ENCODE results near the gene DAW1.
A peak's percentile ranks its signal among the peaks of the same experiment; 100 is the strongest.
"Not testable (repeated sequence)": the region's sequence is repeated elsewhere in the genome, so short reads cannot be mapped to it uniquely, and the experiment has no call there.

The DAW1 gene, protein sequence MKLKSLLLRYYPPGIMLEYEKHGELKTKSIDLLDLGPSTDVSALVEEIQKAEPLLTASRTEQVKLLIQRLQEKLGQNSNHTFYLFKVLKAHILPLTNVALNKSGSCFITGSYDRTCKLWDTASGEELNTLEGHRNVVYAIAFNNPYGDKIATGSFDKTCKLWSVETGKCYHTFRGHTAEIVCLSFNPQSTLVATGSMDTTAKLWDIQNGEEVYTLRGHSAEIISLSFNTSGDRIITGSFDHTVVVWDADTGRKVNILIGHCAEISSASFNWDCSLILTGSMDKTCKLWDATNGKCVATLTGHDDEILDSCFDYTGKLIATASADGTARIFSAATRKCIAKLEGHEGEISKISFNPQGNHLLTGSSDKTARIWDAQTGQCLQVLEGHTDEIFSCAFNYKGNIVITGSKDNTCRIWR

GRCh38 chr2:227871375-227871791, at the start of gene DAW1:
Gene DAW1, plus strand, starts transcription at chr2:227871631. Its CDS starts 59 bp downstream, at chr2:227871690.
- DNase-seq, result peak; percentile 65

- DNase-seq, result peak; percentile 29
These were observed 48.9 kb upstream of the DAW1 start for GRCh38 chr2:227822416-227823003.

DNA sequence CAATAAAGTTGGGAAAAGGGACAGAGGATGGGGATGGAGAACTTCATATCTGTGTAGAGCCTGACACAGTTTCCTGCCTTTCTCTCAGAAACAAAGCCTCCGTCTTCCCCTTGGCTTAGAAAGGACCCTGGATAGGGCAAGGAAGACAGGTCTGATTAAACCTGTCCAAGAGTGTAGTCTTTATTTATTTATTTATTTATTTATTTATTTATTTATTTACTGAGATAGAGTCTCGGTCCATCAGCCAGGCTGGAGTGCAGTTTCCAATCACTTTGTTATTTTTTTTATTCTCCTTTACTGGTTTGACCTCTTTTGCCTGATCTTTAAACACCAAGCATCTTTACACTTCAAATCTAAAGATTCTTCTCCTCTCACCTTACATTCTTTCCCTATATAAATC, 47.5 kb upstream of the DAW1 start:
- no peak for DNase-seq

GRCh38 chr2:227824711-227825110, 46.7 kb upstream of the DAW1 start:
- no peak for DNase-seq

GRCh38 chr2:227826019-227826521, 45.4 kb upstream of the DAW1 start:
- DNase-seq, result no peak

GRCh38 chr2:227826563-227826962, 44.9 kb upstream of the DAW1 start:
- DNase-seq, result no peak

DNA sequence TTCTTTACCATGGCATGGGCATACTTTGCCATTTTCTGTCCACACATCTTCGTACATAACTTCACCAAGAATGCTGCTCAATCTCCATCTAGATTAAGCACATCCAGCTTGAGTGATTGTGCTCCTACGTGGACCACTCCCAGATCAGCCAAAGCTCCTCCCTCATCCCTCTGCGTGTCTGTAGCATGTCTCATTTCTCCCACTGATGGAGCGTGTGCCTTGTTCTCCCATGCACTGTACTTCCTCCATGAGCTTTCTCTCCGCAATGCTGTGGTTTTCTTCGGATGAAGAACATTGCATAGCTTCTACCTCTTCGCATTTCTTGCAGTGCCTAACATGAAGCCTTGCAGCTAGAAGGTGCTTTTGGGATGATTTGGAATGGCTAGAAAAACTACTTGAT, 44.3 kb upstream of the DAW1 start:
- DNase-seq, result no peak

DNA sequence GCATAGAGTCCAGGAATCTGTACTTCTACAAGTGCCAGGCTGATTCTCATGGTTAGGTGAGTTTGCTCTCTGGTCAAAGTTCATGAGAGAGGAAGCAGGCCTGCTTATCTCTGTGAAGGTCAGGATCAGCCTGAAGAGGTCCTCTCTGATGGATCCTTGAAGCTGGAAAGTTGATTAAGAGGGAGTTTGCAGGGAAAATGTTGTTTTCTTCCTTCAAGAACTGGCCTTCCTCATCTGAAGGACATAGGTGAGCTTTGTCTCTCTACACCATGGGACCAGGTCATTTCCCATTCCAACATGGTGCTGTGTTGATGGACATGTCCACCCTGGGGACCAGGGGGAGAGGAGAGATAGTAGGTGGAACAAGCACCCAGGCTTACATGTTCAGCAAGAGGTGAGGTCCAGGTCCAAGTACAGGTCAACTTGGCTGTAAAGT, 42.9 kb upstream of the DAW1 start:
- DNase-seq, result no peak

DNA sequence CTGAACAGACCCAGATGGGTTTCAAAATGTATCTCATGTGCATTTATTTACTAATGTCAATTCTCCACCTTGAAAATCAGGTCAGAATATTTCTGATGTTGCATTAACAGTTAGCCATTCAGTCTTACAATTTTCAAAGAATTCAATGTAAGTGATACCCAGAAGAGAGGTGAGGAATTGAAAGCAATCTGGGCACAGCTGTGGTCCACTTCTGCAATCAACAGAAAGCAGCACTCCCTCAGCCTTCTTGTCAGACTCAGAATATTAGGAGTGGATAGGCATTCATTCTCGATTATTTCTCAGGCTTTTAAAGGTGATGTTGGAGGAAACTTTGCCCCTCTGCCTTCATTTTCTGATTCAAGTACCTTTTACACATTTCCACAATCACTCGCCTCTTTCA, 42.1 kb upstream of the DAW1 start:
- no peak for DNase-seq

DNA sequence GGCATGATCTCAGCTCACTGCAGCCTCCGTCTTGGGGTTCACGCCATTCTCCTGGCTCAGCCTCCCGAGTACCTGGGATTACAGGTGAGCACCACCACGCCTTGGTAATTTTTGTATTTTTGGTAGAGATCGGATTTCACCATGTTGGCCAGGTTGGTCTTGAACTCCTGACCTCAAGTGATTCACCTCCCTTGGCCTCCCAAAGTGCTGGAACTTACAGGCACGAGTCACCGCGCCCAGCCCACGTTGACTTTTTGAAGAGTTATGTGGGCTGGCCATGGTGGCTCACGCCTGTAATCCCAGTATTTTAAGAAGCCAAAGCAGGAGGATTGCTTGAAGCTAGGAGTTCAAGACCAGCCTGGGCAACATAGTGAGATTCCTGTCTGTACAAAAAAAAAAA, 37.0 kb upstream of the DAW1 start:
- peak; percentile 40 for DNase-seq

DNA sequence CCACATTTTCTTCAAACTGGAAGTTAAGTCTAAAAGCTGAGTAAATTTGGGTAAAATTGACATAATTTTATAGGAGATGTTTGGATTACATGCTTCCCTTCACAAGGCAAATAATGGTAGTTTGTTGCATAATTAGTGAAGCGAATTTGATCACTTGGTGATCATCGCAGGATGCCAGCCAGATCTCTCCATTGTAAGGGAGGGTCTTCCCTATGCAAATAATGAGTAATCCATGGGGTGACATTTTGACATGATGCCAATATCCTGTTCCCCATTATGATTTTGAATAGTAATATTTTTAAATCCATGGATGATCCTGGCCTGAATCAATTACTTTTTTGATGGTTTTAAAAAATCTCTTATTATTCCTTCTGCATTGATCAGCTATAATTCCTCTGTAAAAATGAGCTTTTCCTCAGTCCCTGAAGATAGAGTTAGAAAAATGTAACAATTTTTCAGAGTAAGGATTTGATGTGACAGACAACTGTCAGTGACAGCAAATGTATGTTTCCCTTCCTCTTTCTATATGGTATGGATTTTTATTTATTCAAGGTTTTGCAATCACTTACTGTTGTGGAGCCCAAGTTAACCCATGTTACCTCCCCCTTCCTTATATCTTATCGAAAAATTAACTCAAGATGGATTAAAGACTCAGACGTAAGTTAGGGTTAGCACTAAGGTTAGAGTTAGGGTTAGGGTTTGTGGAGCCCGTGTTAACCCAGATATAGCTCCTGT, 36.3 kb upstream of the DAW1 start:
- DNase-seq, result no peak

GRCh38 chr2:227839339-227840129, 31.9 kb upstream of the DAW1 start:
- not testable (repeated sequence) for DNase-seq

- DNase-seq, result no peak
These were observed 24.6 kb upstream of the DAW1 start for GRCh38 chr2:227846831-227847230.

DNA sequence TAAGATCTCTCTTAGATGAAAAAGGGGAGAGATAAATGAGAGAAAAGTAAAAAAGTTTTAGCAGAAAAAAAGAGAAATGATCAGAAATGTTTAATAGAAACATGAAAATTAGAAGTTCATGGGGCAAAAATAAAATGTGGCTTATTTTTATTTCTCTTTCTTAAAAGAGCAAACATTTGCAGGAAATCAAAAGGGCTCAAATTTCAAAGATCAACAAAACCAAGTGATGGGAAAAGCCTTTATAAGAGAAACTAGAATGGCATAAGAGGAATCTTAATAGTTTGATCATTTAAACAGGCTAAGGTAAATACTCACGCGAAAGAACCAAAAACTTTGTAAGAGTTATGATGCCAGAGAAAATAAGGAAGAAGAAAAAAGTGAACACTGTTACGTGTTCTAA, 23.3 kb upstream of the DAW1 start:
- no peak for DNase-seq

- no peak for DNase-seq
These were observed 22.8 kb upstream of the DAW1 start for GRCh38 chr2:227848586-227848985.

DNA sequence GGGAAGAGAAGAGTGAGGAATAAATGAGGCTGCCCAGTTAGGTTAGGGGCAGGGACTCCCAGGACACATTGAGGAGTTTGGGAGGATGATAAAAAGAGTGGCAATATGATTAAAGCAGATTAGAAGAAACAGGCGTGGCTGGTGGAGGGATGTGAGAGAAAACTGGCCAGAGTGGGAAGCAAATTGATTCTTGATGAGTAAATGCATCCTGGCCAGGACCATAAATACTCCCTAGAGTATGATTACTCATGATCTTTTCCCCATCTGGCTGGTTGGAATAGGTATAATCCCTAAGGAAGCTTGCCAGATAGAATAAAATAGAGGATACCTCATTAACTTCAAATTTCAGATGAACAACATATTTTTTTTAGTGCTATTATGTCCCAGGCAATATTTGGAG, 21.5 kb upstream of the DAW1 start:
- peak; percentile 53 for DNase-seq

DNA sequence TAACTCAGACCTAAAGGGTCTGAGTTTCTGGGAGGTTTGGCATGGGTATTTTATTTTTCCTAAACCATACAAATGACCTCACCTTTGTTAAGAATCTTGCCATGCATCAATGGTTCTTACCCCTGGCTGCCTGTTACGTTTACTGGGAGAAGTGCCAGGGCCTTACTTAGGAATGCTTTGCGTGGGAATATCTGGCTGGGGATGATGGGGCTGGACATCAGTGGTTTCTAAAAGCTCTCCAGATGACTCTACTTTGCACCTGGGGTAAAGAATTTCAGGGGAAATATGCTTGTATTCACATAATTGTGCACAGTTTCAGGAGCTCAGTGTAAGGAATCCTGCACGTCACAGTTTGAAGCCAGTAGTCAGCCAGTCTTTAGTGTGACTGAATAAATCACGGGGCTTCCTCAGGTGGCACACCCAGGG, 18.2 kb upstream of the DAW1 start:
- DNase-seq, result peak; percentile 70

GRCh38 chr2:227853765-227854271, 17.6 kb upstream of the DAW1 start:
- DNase-seq, result peak; percentile 8

DNA sequence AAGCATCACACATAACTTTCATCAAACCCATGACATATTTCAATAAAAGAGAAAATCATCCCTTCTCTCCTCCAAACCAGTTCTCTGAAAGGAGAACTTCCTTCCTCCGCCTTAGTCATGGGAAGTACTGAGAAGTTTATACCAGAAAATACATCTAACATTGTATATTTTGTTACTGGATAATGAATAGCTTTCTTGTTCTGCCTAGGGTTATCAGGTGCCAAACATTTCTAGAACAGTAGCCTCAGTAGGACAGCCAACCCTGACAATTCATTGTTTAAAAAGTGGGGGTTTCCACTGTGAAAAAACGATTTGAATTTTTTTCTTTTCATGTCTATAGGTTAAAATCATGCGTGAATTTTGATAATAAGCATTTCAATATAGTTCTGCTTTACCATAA, 16.0 kb upstream of the DAW1 start:
- DNase-seq, result no peak

GRCh38 chr2:227856697-227857096, 14.7 kb upstream of the DAW1 start:
- no peak for DNase-seq

- DNase-seq, result no peak
These were observed 11.2 kb upstream of the DAW1 start for GRCh38 chr2:227860221-227860641.

DNA sequence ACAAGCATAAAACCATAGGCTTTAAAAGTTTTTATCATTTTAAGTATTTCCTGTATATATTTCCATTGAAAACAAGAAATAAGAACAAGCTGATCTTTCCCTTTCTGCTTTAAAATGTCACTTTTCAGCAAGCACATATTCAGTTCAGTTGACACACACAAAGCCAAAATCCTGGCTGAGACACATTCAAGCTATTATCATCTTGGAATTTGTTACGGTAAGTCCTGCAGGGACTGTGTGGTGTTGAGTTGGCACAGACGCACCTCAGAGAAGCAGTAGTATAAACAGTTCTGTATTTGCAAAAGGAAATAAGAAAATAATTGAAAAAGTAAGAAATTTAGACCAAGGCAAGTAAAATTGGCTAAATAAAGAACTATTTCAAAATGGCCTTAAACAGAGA, 10.4 kb upstream of the DAW1 start:
- no peak for DNase-seq

Measured in EL (cell line).